ENCODE data around the gene C10orf67.

DNA sequence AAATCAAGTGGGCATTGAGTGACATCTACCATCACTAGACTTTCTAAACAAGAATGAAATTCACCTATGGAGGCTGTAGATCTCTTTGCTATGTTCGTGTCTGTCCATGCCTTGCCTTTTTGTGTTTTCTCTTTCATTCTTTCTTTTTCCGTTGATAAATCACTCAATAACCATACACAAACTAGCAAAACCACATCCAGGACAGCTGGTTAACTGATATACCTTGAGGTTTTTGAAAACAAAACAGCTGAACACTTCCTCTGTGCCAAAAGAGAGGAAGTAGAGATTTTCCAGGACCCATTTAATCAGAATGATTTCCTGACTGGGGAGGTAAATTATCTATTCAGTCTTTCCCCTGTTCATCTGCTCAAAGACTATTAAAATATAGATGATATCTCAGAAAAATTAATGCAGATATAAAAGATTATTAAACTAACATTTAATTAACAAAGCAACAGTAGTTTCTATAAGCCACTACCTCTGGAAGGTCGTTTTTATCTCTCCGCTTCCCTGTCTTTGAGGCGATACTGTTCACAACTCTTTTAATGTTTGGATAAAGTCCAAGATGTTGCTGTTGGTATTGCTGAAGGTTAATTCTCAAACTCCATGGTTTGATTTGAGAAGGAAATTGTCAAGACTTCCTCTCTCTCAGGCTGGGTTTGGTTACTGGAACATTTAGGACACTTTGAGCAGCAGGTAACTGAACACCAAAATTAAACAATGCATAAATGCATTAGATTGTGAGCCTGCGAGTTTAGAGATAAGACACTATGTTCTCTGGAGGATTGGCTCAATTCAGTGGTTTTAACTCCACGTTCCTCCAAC lies 24.4 kb upstream of the C10orf67 start:
- no peak for TF ChIP-seq POLR2AphosphoS5 (IDR thresholded peaks at IDR 0.05; ENCODE audit: low read depth)
- TF ChIP-seq CTCF (IDR thresholded peaks at IDR 0.05; ENCODE audit: insufficient read depth, low read length) = no peak
- no peak for TF ChIP-seq REST (IDR thresholded peaks at IDR 0.05; ENCODE audit: insufficient replicate concordance, low read depth)

All from HL-60 (cell line).